Activated T-cell treated with anti-CD3 and anti-CD28 coated beads for 1 hour (primary cell): Measurements from ENCODE around the gene GRM7.

ENCODE experiments used
- DNase-seq: peaks from one replicate; pipeline ENCODE4 v3.0.0-alpha.2; 2020; ENCODE audit warnings: low read depth

Gene GRM7

DNA sequence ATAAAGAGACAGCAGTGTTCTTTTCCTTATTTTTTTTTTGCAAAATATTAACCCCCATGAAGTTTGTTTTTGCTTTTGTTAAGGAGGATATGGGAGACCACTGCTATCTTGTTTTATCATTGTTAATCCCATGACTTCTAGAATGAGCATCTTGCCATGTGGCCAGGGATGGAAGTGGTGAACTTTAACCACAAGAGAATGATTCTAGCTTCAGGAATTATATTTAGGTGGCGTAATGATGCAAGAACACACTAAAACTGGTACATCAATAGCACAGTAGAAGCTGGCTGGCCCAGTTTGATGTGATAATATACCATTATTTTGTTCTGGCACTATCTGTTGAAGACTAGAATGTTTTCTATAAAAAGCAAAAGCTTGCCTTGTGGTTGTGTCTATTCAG, 720.9 kb downstream of the GRM7 start:
- no peak for DNase-seq

DNA sequence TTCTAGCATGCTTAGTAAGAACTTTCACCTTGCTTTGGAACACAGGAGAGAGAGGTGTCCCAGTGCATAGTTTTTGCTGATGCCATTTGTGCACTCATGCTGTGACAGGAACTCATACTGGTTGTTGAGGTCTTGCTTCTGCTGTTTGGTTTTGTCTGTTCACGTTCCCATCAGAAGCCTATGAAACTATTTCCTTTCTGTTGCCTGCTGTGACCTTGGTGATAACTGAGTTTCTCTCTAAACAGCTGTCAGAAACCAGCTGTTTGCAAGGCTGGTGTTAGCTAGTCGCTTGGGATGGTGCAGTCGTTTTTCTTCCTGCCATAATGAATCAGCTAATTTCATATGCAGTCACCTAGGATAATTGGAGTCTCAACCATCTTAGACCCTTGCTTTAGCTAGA, 724.1 kb downstream of the GRM7 start:
- no peak for DNase-seq

DNA sequence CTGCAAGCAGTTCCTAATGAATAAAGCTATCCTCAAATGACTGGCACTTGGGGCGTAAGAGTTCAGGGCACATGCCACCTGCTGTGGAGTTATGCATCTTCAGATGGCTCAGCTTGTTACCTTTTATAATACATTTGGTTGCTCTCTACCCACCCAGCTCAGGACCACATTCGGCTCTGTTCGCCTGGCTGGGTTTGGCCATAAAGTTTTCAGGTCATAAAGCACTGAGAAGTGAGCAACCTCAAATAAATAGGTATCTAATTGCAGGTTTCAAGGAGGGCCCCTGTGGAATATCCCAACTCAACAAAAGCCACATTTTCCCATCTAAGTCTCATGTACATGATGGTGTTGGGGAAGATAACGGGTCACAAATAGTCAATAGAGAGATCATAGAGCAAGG, 727.3 kb downstream of the GRM7 start:
- DNase-seq = no peak

DNA sequence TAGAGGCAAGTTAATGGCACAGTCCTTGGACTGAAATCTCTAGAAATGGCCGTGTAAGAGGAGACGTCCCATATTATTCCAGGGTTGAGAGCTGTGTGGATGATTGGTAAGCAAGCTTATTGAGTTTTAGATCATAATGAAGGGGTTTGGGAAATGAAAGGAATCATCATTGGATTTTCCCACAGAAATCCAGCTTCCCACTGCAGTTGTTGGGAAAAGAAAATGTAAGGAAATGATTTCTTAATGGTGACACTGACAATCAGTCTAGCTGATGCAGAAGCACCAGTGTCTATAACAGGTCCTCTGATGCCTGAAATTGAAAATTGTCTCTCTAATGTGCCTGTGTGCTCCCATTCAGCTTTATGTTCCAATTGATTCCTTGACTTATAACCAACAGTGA, 728.6 kb downstream of the GRM7 start:
- DNase-seq = no peak

DNA sequence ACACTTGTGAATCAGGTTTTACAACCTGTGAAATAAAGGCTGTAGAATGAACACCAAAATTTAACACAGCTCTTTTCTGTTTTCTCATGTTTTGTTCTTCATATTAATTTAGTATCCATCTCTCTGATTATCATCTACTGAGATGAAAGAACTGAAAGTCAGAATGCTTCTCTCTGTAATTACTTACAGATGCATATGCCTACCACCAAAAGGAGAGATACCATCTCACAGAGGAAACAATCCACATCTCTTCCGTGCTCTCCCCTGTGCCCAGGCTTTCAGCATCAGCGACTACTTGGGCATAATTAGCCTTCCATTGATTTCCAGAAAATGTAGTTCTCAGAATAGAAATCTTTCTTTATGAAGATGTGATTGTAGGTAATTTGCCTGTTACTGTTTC, 741.4 kb downstream of the GRM7 start:
- no peak for DNase-seq

DNA sequence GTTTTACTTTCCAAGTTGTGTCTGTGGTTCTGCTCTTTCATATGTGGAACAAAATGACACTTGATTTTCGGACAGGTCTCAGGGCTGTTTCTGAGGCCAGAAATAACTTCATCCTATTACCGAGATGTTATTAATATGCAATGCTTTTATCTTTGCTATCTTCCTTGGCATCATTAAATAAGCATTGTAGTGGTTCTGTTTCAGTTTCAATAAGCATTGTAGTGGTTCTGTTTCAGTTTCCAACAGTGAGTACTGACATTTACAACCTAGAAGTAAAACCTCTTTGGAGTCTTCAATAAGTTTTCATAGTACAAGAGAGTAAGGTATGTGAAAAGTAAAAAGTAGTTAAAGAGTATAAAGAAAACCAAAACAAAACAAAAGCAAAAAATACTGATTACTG, 746.2 kb downstream of the GRM7 start:
- DNase-seq = no peak

DNA sequence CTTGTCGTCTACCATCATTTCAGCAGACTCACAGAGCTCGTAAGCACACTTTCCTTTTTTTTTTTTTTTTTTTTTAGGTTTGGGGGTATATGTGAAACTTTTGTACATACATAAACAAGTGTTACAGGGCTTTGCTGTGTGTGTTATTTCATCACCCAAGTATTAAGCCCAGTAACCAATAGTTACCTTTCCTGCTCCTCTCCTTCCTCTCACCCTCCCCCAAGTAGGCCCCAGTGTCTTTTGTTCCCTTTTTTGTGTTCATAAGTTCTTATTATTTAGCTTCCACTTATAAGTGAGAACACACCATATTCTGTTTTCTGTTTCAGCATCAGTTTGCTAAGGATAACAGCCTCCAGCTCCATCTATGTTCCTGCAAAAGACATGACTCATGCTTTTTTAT, 746.8 kb downstream of the GRM7 start:
- DNase-seq = no peak

DNA sequence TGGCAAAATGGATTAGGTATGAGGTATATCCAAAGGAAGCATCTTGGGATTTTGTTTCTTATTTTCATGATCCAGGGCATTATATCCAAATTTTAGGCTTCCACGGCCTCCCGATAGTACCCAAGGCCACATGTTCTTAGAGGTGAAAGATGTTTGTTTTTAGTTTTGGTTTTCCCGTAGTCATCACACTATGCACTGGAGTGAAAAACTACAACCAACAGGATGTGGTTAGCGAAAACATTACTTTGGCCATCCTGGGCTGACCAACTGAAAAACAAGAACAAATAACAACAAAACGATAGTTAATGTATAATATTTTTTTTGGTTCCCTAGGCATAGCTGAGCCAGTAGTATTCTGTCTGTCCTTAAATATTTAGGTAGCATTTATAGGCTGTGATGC, 749.7 kb downstream of the GRM7 start:
- DNase-seq = no peak

DNA sequence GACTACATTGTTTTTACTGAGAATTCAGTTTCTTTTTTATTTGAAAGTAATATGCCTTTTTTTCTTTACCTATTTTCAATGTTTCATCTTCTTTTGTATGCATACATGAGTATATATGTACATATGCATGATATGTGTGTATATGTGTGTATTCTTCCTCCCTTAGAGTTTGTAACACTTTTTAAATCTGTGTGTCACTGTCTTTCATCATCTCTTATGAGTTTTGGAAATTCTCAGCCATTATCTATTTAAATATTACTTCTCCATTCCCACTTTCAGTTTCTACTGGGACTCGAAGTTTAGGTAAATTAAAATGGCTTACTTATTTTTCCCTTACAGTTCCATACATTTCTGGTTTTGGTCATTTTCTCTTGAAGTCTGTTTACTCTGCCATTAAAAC, 754.1 kb downstream of the GRM7 start:
- no peak for DNase-seq

DNA sequence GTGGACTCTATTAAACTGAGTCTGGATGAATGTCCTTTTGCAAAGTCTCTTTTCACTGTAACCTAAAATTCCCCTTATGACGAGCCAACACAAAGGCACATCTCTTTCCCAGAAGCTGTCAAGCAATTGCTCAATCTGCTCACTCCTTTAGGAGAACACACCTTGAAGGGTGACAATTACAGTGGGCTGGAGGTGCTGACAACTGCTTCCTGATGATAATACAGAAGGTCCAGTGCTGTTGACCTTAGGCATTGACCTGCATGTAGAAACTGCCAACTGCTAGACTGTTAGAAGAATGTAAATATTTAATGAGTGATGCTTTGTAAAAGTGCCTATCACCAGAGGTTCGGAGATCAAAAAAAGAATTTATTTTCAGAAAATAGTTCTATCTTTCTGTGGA, 757.7 kb downstream of the GRM7 start:
- no peak for DNase-seq

DNA sequence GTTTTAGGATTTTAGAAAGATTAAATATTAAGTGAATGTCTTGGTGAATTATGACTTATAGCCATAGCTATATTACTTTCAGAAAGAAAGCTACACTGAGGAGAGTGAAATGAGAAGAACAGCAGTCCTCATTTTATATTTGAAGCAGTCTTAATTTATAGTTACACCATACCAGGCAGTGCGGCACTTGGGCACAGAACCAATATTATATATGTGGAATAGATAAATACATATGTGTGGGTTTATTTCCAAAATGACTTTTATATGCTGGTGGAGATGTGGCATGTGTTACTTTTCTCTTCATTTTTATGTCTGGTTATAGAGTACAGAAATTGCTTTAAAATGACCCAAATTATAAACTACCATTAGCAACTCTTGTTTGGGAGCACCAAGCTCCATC, 759.5 kb downstream of the GRM7 start:
- no peak for DNase-seq

DNA sequence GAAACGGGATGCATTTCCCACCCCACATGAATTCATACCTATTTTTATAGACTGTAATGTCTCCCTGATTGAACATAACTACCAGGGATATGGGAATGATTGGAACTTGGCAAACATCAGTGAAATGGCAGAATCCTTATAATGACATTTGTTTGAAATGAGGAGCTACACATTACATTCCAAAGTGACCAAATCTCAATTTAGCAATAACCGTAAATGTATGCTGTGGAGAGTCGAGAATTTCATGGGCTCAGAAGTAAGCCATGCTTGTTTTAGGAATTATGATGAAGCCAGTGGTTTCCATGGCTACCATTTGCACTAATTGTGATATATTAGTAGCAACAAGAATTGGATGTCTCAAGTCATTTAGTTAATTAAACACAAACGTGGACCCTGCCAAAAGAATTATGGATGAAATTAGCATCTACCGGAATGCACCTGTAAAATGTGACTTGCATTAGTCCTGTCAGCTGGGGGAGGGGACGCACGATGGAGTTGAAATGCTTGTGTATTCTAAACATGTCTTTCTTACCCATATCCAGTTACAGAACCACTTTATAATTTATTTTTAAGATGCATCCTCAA, 760.2 kb downstream of the GRM7 start:
- no peak for DNase-seq

DNA sequence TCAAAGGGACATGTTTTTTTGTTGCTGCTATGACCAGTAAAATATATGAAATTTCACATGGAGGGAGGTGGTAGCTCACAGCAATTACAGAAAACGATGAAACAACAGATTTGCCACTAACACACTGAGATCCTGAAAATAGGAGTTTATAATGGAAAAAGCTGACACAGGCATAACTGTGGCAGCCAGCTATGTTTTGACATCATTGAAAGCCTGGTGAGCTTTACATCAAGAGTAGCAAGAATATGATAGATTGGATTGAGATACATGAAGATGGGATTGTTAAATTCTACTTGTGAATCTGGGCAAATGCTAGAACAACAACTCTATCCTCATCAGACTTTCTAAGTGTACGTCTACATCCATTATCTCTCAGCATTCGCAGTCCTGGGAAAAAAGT, 760.7 kb downstream of the GRM7 start:
- DNase-seq = no peak

DNA sequence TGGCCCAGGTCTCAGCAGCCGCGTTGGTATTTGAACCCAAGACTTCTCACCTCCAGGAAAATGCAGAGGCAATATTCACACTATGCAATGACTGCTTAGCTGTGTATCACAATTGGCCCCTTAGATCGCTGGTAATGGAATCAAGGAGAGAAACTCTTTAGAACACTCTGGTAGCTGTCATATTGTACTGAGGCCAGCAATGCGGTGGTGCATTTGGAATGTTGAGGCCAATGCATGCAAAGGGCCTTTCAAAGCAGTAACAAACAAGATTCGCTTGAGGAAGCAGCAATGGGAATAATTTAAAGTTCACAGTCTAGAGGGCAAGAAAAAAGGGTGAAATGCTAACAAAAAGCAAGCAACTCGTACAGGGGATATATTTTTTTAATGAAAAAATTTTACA, 764.1 kb downstream of the GRM7 start:
- no peak for DNase-seq

DNA sequence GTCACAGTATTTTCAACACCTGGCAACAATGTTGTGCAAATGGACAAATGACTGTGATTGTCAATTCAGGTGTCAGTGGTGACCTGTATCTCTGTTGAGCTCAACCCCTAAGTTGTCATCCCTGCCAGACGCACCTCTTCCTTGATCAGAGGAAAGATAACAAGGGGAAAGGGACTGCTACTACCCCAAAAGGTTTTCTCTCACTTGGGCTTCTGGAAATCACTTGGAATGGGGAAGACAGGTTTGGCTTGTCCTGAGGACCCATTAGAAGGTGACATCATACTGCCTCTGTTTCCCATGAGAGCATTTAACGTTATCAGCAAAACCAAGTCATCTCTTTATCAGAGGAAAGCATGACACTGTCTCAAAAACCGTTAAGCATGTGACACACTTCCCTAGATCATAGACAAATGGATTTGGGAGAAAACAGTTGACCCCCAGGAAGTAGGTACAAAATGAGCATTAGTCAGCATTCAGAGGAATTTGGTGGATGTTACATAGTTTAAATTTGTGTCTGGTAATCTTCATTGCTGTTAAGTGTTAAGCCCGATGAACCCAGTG, 769.5 kb downstream of the GRM7 start:
- DNase-seq = no peak

DNA sequence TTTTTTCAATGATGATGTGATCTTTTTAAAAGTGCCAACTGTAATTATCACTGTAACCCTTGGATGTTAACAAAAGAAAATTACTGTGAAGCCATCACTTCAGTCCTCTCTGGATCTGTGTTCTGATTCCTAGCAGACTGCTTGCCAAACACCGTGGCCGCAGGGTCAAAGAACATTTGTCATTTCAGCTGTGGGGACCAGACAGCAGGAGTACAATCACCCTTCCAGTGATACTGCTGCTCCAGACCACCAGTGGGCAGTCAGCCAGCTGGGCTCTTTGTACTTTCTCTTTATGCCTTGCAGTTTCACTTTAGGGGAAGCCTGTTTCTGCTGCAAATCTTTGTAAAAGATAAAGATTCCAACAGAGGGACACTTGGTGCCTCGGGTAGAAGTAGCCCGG, 770.0 kb downstream of the GRM7 start:
- no peak for DNase-seq

DNA sequence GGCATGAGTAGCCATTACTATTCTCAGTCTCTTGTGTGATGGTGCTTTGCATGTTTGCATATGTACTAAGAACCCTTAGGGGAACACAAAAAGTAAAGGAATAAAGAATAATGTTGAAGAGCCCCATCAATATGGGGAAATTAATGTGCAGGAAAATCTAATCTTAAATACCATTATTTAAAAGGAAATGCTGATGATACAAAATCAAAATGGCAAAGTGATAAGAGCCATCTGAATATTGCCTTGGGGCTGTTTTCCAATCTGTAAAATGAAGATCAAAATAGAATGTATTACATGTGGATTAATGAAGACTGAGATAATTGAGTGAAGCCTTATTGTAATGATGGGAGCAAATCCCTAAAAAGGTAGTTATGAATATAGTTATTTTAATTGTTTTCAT, 771.4 kb downstream of the GRM7 start:
- no peak for DNase-seq

DNA sequence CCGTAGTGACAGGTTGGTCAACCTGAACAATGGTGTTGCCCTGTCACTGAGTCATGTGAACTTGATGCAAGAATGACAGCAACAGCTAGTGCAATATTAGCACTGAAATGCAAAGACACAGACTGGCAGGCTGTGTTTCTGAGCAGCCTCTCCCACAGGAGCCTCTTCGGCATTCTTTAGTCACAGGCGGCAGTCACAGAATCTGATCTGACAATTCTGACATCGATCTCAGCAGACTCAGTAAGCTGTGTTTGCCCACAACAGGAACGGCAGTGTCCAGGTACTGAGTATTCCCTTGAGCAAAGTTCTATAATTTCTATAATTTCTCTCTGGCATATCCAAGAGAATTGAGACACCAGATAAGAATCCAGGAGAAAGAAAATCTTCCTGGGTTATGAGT, 776.8 kb downstream of the GRM7 start:
- no peak for DNase-seq

DNA sequence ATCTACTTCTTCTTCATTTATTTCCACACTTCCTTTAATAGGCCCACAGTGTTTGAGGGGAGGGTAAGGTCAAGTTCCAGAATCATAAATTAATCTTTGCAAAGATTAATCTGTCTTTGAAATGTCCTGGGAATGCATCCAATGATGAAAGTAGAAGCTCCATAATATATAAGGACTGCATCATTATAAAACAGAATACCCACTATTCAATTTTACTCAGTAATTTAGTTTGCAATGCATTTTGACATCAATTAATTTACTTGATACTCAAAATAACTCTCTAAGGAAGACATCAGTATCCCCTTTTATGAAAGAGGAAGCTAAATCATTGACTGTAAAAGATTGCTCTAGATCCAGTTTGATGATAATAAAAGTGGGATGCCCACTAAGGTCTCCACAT, 777.2 kb downstream of the GRM7 start:
- DNase-seq = no peak

DNA sequence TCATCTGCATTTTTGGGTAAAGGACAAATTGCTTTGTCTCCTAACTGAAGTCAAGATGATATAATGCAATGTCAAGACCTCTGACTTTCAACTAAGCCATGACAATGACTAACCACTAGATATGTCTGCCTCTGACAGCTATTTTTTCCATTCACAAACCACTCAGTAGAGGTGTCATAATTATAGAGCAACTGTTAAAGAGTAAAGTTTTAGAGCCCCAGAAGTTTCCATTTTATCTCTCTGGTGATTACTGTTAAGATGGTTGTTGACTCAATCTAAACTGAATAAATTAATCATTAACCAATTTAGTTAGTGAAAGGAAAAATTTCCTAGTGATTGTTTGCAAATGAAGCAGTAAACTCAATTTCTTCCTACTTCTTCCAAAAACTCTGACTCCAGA, 779.9 kb downstream of the GRM7 start:
- DNase-seq = no peak

DNA sequence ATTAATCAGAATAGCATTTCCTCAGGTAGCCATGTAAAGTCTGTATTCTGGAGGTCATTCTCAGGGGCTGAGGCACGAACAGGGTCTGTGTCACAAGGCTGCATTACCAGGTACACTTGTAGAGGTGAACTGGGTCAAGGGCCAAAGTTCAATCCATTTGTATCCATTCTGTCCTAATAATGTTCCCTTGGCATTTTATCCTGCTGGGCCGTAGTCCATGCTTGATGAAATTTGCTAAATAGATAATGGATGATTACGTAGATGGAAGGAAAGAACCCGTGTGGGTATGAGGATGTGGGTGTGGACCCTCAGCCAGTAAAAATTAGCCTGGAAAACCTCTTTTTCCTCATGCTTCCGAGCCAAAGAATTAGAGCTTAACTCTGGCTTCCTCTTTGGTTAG, 785.9 kb downstream of the GRM7 start:
- DNase-seq = no peak

DNA sequence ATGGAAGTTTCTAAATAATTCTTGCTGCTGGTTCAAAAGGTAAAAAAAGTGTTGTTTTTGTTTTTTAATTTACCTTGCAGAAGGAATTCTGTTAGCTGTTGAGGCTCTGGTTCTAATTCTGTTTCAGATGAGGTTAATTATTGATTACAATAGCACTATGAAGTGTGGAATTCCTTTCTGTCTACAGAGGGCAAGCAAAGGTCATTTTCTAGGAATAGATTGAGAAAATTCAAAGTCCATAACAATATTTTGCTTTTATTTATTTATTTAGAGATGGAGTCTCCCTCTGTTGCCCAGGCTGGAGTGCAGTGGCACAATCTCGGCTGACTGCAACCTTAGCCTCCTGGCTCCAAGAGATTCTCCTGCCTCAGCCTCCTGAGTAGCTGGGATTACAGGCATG, 789.6 kb downstream of the GRM7 start:
- DNase-seq = no peak

DNA sequence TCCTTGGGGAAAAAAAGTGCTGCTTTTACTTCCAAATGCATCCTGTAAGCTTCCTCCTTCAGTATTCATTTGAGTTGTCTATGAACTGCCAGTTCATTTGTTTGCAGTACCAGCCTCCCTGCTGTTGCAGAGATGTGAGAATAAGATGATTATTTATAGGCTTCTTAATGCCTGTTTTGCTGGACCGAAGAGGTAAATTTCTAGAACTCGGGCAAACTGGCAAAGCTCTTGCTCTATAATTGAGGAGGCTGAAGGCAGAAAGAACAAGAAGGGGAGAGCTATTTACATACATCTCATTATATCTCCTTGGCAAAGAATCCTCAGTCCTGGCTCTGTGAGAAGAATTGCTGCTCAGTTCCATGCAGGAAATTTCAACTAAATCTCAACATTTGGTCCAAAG, 790.4 kb downstream of the GRM7 start:
- no peak for DNase-seq

DNA sequence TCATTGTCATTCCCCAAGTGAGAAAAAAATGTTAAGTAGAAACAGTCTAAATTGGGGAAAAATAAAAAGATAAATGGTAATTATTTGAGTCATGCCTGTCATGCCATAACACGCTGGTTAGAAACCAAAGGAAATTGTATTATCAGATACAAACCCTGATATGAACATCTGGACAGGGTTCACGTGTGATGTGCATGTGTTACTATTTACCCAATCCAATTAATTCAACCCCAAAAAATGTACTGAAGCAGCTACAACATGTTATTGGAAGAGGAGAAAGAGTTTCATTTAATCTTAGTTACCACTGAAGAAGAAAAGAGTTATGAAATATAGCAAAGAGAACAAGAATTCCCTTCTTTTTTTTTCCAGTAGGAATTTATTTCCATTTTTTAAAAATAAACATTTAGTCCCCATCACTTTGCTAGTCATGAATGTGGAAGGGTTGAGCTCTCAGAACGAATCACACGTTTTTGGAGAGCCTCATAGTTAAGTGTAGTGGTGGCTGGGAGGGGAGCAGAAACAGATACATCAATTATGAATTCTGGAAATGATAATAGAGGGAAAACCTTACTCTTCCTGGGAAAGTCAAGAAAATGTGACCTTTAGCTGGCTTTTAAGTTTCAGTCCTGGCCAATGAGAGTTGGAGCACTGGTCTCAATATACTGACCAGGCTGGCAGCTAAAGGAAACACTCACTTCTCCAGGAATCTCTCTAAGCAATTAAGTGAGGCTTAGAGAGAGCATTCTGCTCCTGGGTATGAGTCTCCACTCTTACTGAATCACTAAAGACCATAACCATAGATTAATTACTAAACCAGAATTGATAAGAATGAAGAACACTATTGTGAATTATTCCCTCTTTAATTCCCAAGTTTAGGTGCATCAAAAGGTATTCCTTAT, 796.5 kb downstream of the GRM7 start:
- DNase-seq = no peak
